ENCODE measurements around the gene CHRNA9.
"Not testable (repeated sequence)": the region's sequence is repeated elsewhere in the genome, so short reads cannot be mapped to it uniquely, and the experiment has no call there.

Gene CHRNA9

GRCh38 chr4:40378619-40379018, 43.5 kb downstream of the CHRNA9 start:
- Histone ChIP-seq H3K4me1 (ENCODE audit: control insufficient read depth, insufficient read depth, low read length) (peaks cover 1% of the 10 kb centered on the region; the same call in 1 of the 2 replicates), H3K36me3 (ENCODE audit: control insufficient read depth, insufficient read depth, low read length) (no peaks in the 10 kb centered on the region), H3K27ac (ENCODE audit: low read length) (no peak overlapping the region), H3K4me3 (ENCODE audit: low read length) (no peak overlapping the region), H3K27me3 (ENCODE audit: control insufficient read depth, insufficient read depth, low read length) (no peaks in the 10 kb centered on the region), H3K9me3 (ENCODE audit: control insufficient read depth, insufficient read depth, low read length) (no peaks in the 10 kb centered on the region)
- DNase-seq (ENCODE audit: low read depth, low spot score): no peak
- WGBS (ENCODE audit: insufficient coverage, insufficient read length): no CpG with 5 or more reads among the region's 2 CpGs

- no peaks in the 10 kb centered on the region for H3K9me3 ChIP-seq (ENCODE audit: control insufficient read depth, insufficient read depth, low read length)
- no peak for DNase-seq (ENCODE audit: low read depth, low spot score)
- WGBS (ENCODE audit: insufficient coverage, insufficient read length): no CpG with 5 or more reads among the region's 3 CpGs
Measured at GRCh38 chr4:40379248-40379647, 44.1 kb downstream of the CHRNA9 start.

GRCh38 chr4:40380647-40381046, 45.5 kb downstream of the CHRNA9 start:
- Histone ChIP-seq H3K9me3 (ENCODE audit: control insufficient read depth, insufficient read depth, low read length) (no peaks in the 10 kb centered on the region), H3K36me3 (ENCODE audit: control insufficient read depth, insufficient read depth, low read length) (no peaks in the 10 kb centered on the region), H3K27me3 (ENCODE audit: control insufficient read depth, insufficient read depth, low read length) (no peaks in the 10 kb centered on the region), H3K27ac (ENCODE audit: low read length) (no peak overlapping the region), H3K4me3 (ENCODE audit: low read length) (no peak overlapping the region), H3K4me1 (ENCODE audit: control insufficient read depth, insufficient read depth, low read length) (peaks cover 1% of the 10 kb centered on the region; the same call in 1 of the 2 replicates)
- WGBS (ENCODE audit: insufficient coverage, insufficient read length): no CpG with 5 or more reads among the region's 5 CpGs
- DNase-seq (ENCODE audit: low read depth, low spot score): no peak

More at GRCh38 chr4:40379248-40379647, 44.1 kb downstream of the CHRNA9 start:
- Histone ChIP-seq H3K4me1 (ENCODE audit: control insufficient read depth, insufficient read depth, low read length) (peaks cover 1% of the 10 kb centered on the region; the same call in 1 of the 2 replicates), H3K27ac (ENCODE audit: low read length) (no peak overlapping the region), H3K27me3 (ENCODE audit: control insufficient read depth, insufficient read depth, low read length) (no peaks in the 10 kb centered on the region), H3K4me3 (ENCODE audit: low read length) (no peak overlapping the region), H3K36me3 (ENCODE audit: control insufficient read depth, insufficient read depth, low read length) (no peaks in the 10 kb centered on the region)

- H3K36me3 ChIP-seq (ENCODE audit: control insufficient read depth, insufficient read depth, low read length): no peaks in the 10 kb centered on the region
- H3K27ac ChIP-seq (ENCODE audit: low read length): no peak overlapping the region
- no peak for DNase-seq (ENCODE audit: low read depth, low spot score)
- H3K27me3 ChIP-seq (ENCODE audit: control insufficient read depth, insufficient read depth, low read length): no peaks in the 10 kb centered on the region
- H3K9me3 ChIP-seq (ENCODE audit: control insufficient read depth, insufficient read depth, low read length): no peaks in the 10 kb centered on the region
- no CpG with 5 or more reads among the region's 6 CpGs for WGBS (ENCODE audit: insufficient coverage, insufficient read length)
- H3K4me1 ChIP-seq (ENCODE audit: control insufficient read depth, insufficient read depth, low read length): no peaks in the 10 kb centered on the region
- H3K4me3 ChIP-seq (ENCODE audit: low read length): no peak overlapping the region
Measured at GRCh38 chr4:40388239-40388638, 53.1 kb downstream of the CHRNA9 start.

GRCh38 chr4:40389986-40390385, 54.9 kb downstream of the CHRNA9 start:
- no peak for DNase-seq (ENCODE audit: low read depth, low spot score)
- no peak overlapping the region for H3K4me3 ChIP-seq (ENCODE audit: low read length)
- no peak overlapping the region for H3K27ac ChIP-seq (ENCODE audit: low read length)
- H3K27me3 ChIP-seq (ENCODE audit: control insufficient read depth, insufficient read depth, low read length): no peaks in the 10 kb centered on the region
- no CpG with 5 or more reads among the region's 4 CpGs for WGBS (ENCODE audit: insufficient coverage, insufficient read length)
- H3K9me3 ChIP-seq (ENCODE audit: control insufficient read depth, insufficient read depth, low read length): no peaks in the 10 kb centered on the region
- no peaks in the 10 kb centered on the region for H3K36me3 ChIP-seq (ENCODE audit: control insufficient read depth, insufficient read depth, low read length)
- H3K4me1 ChIP-seq (ENCODE audit: control insufficient read depth, insufficient read depth, low read length): no peaks in the 10 kb centered on the region

GRCh38 chr4:40392241-40392640, 57.1 kb downstream of the CHRNA9 start:
- H3K9me3 ChIP-seq (ENCODE audit: control insufficient read depth, insufficient read depth, low read length); DNase-seq (ENCODE audit: low read depth, low spot score); H3K36me3 ChIP-seq (ENCODE audit: control insufficient read depth, insufficient read depth, low read length): not testable (repeated sequence)

GRCh38 chr4:40394236-40394635, 59.1 kb downstream of the CHRNA9 start:
- no peaks in the 10 kb centered on the region for H3K9me3 ChIP-seq (ENCODE audit: control insufficient read depth, insufficient read depth, low read length)
- DNase-seq (ENCODE audit: low read depth, low spot score): no peak
- WGBS (ENCODE audit: insufficient coverage, insufficient read length): no CpG with 5 or more reads among the region's 6 CpGs
- no peaks in the 10 kb centered on the region for H3K36me3 ChIP-seq (ENCODE audit: control insufficient read depth, insufficient read depth, low read length)
- no peaks in the 10 kb centered on the region for H3K27me3 ChIP-seq (ENCODE audit: control insufficient read depth, insufficient read depth, low read length)
- peaks cover 3% of the 10 kb centered on the region; the same call in 1 of the 2 replicates for H3K4me1 ChIP-seq (ENCODE audit: control insufficient read depth, insufficient read depth, low read length)
- no peak overlapping the region for H3K4me3 ChIP-seq (ENCODE audit: low read length)
- no peak overlapping the region for H3K27ac ChIP-seq (ENCODE audit: low read length)

More at GRCh38 chr4:40392241-40392640, 57.1 kb downstream of the CHRNA9 start:
- H3K4me3 ChIP-seq (ENCODE audit: low read length); H3K4me1 ChIP-seq (ENCODE audit: control insufficient read depth, insufficient read depth, low read length); H3K27me3 ChIP-seq (ENCODE audit: control insufficient read depth, insufficient read depth, low read length); H3K27ac ChIP-seq (ENCODE audit: low read length): not testable (repeated sequence)
- no CpG with 5 or more reads among the region's 9 CpGs for WGBS (ENCODE audit: insufficient coverage, insufficient read length)

- no CpG with 5 or more reads among the region's 4 CpGs for WGBS (ENCODE audit: insufficient coverage, insufficient read length)
- Histone ChIP-seq H3K4me3 (ENCODE audit: low read length) (no peak overlapping the region), H3K9me3 (ENCODE audit: control insufficient read depth, insufficient read depth, low read length) (no peaks in the 10 kb centered on the region), H3K4me1 (ENCODE audit: control insufficient read depth, insufficient read depth, low read length) (peaks cover 3% of the 10 kb centered on the region; the same call in 1 of the 2 replicates), H3K36me3 (ENCODE audit: control insufficient read depth, insufficient read depth, low read length) (no peaks in the 10 kb centered on the region), H3K27ac (ENCODE audit: low read length) (no peak overlapping the region), H3K27me3 (ENCODE audit: control insufficient read depth, insufficient read depth, low read length) (no peaks in the 10 kb centered on the region)
- DNase-seq (ENCODE audit: low read depth, low spot score): no peak
Measured at GRCh38 chr4:40395166-40395900, 60.2 kb downstream of the CHRNA9 start.

GRCh38 chr4:40395908-40396793, 61.0 kb downstream of the CHRNA9 start:
- H3K9me3 ChIP-seq (ENCODE audit: control insufficient read depth, insufficient read depth, low read length): no peaks in the 10 kb centered on the region
- no peaks in the 10 kb centered on the region for H3K36me3 ChIP-seq (ENCODE audit: control insufficient read depth, insufficient read depth, low read length)
- no peak overlapping the region for H3K27ac ChIP-seq (ENCODE audit: low read length)
- no peak overlapping the region for H3K4me3 ChIP-seq (ENCODE audit: low read length)
- peaks cover 3% of the 10 kb centered on the region; the same call in 1 of the 2 replicates for H3K4me1 ChIP-seq (ENCODE audit: control insufficient read depth, insufficient read depth, low read length)
- DNase-seq (ENCODE audit: low read depth, low spot score): no peak
- WGBS (ENCODE audit: insufficient coverage, insufficient read length): no CpG with 5 or more reads among the region's 7 CpGs
- no peaks in the 10 kb centered on the region for H3K27me3 ChIP-seq (ENCODE audit: control insufficient read depth, insufficient read depth, low read length)

GRCh38 chr4:40399578-40399977, 64.4 kb downstream of the CHRNA9 start:
- no CpG with 5 or more reads among the region's 3 CpGs for WGBS (ENCODE audit: insufficient coverage, insufficient read length)
- DNase-seq (ENCODE audit: low read depth, low spot score): no peak
- H3K9me3 ChIP-seq (ENCODE audit: control insufficient read depth, insufficient read depth, low read length): no peaks in the 10 kb centered on the region
- H3K27ac ChIP-seq (ENCODE audit: low read length): no peak overlapping the region
- H3K27me3 ChIP-seq (ENCODE audit: control insufficient read depth, insufficient read depth, low read length): no peaks in the 10 kb centered on the region
- no peak overlapping the region for H3K4me3 ChIP-seq (ENCODE audit: low read length)
- peaks cover 3% of the 10 kb centered on the region; the same call in 1 of the 2 replicates for H3K4me1 ChIP-seq (ENCODE audit: control insufficient read depth, insufficient read depth, low read length)
- H3K36me3 ChIP-seq (ENCODE audit: control insufficient read depth, insufficient read depth, low read length): no peaks in the 10 kb centered on the region

Data from iPS DF 6.9 (cell line).